HG03135 (cell line): ENCODE measurements around the gene CD52.

Source experiments
- ATAC-seq: cut with Tn5 transposase; IDR thresholded peaks from one replicate; pipeline ENCODE4 v1.9.1; 2021; ENCODE audit warnings: mild to moderate bottlenecking, moderate library complexity; ENCODE audit not compliant: unreplicated experiment

CD52 gene

DNA sequence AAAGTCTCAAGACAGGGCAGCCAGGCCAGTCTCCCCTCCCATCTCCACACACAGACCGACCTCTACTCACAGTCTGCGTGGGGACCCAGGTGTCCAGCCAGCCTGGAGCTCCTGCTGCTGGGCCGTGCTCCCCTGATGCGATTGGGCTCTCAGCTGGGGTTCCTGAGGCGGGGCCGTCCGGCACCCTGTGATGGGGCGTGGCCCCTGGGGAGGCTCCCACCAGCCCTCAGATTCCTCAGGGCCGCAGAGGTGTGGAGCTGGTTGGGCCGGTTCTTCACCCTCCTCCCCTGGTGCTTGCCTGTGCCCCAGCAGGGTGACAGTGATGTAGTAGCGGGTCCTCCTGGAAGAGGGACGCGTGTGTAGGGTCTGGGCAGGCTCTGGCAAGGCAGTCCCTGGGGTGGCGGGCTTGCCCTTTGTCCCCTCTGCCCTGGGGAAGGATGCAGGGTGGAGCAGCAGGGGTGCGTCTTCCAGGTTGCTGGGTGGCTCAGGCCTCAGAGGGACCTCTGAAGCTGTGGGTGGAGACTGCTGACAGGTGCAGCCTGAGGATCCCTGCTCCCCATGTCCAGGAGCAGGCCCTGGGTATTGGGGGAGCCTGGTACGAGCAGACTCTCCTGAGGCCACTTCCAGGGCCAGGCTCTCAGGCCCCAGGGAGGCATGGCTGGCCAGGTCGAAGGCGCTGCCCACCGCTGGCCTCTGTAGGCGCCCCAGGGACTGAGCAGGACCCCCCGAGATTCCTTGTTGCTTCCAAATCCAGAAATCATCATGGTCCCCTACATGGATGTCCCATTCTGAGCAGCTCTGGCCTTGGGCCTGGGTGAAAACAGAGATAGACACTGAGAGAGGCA is 36.4 kb downstream of the CD52 start, which contains the start of gene CRYBG2:
Gene CRYBG2, minus strand, starts transcription at position 155 of the 845 bp plus-strand sequence. CDS start 7,473 bp downstream, outside the sequence.
- ATAC-seq: no peak

DNA sequence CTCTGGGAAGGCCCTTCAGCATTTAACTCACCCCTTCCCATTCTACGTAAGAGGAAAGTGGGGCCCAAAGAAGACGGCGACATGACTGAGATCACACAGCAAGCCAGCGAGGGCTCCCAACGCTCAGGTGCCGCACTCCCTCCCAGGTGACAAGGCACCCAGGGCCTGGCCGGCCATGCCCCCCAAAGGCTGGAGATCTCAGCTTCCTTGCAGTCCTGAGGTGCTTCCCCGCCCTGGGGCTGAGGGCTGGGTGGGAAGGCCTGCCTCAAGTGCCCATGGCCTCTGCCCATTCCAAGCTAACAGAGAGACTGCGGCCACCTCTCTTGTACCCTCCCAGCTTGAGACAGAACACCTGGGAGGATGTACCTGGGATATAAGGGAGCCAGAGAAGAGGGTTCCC is 37.2 kb downstream of the CD52 start:
- no peak for ATAC-seq

DNA sequence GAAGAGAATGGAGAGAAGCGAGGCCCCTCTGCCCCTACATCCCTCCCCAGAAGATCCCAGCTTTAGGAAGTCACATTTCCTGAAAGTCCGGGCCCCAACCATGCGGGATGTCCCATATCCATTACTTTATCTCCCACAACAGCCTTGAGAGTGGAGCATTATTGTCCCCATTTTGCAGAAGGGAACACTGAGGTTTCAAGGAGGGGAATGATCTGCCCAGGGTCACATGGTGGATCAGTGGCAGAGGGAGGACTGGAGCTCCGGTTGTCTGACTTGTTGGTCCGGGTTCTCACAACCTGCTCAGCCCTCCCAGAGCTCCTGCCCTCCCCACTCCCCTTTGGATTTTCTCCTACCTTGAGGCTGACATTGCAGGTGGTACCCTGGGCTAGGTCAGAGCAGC is 38.3 kb downstream of the CD52 start:
- ATAC-seq: no peak

DNA sequence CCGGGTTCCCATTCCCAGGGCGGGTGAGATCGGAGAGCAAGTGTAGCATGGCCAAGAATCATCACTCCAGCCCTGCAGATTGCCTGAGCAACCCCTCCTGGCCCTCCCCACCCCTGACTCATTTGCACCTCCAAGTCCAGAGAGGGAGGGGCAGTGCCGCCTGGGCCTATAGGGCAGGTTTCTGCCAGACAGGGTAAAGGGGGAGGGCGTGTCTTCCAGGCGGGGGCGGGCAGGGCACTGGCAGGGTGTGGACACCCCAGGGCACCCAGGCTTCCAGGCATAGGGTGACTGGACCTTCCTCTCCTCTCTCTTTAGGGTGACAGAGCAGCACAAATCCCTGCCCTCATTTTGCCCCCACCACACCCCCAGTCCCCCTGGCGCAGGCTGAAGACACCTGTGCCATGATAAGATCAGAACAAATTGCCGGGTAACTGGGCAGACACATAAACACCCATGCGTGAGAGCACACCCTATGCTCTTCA is 39.4 kb downstream of the CD52 start:
- ATAC-seq: no peak

DNA sequence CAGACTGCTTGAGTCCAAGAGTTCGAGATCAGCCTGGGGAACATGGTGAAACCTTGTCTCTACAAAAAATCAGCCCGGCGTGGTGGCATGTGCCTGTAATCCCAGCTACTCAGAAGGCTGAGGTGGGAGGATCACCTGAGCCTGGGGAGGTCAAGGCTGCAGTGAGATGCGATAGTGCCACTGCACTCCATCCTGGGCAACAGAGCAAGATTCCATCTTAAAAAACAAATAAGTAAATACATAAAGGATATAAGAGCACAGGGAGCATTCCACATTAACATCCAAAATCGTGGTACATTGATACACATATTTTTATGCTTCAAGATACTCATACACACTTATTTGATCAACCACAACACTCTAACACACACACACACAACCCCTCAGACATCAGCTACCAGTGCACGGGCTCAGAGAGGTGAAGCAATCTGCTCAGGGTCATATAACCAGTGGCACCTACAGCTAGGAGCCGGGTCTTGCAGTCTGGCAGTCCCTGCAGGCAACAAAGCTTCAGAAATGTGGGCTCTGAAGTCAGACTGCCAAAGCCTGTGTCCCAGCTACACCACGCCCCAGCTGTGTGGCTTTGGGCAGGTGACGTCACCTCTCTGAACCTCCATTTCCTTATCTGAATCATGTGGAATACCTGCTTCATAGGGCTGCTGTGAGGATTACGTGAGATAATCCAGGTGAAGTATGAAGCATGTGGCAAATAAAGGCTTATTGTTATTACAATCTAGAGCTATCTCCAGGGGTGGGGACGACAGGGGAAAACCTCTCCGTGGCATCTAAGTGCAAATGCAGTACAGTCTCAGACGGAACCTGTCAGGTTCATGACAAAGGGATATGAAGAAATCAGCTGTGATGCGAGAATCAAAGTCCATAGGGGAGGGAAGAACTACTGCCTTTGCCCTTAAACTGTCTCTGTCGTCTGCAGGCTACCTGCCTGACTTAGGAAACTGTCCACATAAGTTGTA is 40.9 kb downstream of the CD52 start:
- no peak for ATAC-seq

DNA sequence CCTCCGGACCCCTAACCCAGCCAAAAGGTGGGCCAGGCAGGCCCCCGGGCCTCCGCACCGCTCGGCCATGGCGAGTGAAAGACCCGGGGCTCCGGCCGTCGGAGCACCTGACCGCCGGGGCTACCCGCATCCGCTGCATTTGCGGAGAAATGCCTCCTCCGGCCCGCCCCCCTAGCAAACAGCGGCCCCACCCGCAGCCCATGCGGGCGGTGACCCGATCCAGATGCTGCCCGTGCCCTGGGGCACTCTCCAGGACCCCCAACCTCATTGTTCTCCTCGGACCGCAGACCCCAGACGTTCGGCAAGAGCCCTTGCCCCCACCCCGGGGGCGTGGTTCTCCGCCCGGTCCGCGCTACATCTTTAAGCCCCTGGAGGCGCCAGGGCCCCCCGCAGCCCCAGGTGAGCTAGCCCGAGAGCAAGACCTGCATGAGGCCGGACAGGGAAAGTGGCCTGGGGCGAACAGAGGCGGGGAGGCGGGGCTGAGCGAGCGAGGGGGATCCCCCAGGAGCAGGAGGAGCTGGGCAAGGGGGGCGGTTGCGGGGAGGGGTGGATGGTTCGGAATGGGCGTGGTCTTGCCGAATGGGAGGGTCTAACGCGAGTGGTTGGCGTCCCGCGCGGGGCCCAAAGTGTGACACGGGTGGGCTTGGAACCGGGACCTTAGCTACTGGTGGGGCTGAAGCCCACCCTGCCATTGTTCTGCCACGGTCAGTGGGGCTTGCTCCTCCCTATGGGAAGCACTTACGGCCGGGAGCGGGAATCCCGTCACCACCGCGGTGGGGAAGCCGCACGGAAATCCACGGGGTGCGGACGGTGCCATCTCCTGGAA is 42.4 kb downstream of the CD52 start:
- no peak for ATAC-seq

DNA sequence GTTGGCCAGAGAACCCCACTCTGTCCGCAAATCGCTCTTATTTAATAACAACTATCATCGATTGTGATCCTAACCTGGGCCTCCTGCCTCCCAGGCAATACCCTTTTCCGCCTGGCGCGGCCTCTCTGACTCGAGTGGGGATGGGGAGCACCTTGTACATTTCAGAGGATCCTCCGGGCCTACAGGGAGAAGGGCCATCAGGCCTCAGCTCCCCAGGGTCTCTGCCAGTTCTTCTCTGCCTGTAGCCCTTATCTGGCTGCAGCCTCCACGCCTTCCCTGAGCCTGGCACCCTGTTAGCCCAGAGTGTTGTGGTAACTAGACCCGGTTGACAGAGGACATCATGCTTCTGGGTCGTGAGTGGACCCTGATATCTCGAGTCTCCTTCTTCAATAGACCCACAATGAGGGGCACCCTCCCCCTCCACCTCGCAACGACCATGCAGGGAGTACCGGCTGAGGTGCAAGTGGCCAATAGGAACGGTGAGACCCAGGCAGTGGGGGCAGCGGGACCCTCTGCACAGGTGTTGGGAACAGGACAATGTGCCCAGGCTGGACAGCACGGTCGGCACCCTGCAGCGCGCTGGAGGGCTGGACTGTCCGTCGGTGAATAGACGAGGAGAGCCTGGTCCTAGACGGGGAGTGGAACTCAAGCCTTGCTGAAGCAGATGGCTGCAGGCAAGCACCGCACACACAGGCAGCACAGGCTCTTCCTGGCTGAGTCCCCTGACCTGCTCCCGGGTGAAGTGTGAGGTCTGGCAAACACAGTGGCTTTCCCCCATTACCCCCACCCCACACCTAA is 43.2 kb downstream of the CD52 start:
- no peak for ATAC-seq

DNA sequence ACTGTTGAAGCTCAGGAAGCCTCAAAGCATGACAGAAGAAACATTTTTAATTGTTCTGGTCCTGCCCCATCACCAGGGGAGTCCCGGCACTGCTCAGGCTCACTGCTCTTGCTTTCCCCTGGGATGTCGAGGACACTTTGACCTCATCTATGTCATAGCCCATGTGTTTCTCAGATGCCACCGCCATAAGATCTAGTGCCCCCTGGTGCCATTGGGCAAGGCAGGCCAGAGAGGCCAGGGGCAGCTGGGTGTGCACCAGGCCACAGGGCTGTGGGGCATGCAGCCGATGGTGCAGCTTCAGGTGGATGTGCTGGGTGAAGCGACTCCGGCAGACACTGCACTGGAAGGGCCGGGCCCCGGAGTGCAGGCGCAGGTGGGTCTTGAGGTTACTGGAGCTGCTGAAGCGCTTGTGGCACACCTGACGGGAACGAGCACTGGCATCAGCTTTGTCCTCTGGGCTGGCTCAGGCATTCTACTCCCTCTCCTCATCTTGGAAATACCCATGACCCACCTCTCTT is 43.9 kb downstream of the CD52 start:
- no peak for ATAC-seq

DNA sequence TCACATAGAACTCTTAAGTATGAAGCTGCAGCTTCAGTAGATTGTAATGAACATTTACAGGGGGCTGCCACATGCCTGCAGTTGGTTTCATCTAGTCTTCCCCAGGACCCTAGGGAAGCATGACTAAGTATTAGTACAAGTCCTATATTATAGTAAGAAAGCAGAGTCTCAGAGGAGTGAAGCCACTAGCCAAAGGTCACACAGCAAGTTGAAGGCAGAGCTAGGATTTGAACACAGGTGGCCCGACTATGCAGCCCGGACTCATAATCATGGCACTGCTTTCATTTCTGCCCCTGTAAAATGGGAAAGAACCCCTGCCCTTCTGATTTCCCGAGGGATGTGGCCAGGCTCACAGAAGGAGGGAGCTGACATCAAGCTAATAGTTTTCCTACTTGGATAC is 44.6 kb downstream of the CD52 start:
- ATAC-seq: no peak

DNA sequence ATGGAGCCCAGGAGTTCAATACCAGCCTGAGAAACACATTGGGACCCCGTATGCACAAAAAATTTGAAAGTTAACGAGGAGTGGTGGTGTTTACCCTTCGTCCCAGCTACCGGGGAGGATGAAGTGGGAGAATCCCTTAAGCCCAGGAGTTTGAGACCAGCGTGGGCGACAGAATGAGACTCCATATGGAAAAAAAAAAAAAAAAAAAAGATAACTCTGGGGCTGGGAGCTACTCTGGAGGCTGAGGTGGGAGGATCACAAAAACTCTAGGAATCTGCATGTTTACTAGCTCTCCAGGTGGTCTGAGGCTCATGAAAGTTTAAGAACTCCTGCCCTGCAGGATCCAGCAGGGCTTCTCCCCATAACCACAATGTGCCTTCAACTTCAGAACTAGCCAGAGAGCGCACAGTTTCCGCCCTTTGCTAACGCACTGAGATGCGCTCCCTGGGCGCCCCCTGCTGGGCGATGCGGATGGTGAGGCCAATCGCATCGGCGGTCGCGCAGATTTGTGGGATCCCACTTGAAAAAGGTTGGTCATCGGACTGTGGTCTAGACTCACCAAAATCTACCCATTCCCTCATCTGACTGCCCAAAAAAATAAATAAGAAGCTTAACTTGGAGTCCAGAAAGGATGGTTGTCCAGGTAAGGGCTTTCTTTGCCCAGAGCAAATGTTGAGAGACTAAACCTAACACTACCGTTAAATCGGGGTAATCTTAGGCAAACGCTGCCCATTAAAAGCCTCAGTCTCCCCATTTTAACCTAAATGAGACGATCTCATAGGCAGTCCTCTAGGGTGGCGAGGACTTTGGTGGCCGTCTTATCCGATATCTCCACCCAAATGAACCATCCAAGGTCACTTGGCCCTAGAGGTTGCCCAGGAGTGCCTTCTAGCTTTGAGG is 46.0 kb downstream of the CD52 start:
- ATAC-seq: no peak

DNA sequence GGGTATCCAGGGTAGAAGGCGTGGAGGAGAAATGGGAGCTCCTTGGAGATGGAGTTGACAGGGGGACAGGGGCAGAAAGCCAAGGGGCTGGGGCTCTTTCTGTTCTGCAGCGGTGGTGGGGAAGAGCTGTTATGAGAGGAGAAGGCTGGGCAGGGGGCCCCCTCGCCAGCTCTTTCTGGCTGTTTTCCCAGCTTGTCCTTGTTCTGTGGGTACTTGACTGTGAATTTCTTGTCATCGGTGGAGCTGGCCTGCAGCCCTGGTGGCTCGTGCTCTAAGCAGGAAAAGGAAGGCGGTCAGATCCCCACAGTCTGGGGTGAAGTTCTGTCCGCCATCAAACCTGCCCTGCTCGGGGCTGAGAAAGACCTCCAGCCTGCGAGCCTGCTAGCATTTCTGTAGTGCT is 47.2 kb downstream of the CD52 start:
- no peak for ATAC-seq

DNA sequence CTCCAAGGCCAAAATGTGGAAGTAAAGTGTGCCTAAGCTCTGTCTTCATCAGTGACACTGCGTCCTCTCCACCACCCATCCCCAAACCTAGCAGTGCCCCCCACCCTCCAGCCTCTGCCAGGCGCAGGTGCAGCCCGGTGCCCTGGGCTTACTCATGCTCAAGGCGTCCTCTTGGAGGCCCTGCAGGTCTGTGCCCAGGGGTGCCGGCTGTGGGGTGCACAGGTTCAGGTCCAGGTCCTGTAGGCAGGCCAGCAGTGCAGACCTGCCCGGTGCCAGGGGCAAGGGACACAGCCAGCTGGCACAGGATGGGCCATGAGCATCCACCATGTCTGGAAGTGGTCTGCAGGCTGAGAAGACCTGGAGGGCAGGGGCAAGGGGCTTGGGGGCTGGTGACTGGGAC is 49.7 kb downstream of the CD52 start:
- no peak for ATAC-seq

DNA sequence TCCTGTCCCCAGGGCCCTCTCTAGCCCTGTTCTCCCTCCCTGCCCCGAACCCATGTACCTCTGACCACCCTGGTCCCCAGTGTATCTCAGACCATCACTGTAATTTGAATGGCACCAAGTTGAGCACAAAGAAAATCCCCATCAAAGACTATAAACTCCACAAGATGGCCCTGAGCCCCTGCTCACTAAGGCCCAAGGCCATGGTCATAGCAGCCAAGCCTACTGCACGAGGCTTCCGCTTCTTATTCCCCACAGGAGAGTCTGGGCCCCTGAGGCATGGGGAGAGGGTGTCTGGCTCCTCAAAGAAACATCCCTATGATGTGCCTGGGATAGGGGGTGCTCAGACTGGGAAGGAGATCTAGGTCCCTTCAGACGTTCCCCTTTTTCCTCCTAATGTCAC is 50.2 kb downstream of the CD52 start:
- no peak for ATAC-seq

DNA sequence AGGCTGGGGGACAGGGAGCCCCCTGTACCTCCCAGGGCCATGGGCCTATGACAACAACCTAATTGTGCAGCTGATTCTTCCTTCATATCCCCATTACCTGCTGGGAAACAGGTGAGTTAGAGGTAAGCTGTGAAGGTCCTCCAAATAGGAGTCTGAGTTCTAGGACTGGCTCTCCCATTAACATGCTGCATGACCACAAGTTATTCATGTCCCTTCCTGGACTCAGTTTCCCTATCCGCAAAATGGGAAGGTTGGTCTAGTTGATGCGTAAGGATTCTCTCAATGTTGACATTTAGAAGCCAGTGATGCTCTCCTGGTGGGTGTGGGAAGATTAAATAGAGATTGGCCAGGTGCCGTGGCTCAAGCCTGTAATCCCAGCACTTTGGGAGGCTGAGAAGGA is 50.7 kb downstream of the CD52 start:
- ATAC-seq: no peak
